HCT116 (cell line): ENCODE data around the gene FLNB.

Source experiments
- ATF3 ChIP-seq: IDR thresholded peaks from 2 replicates; pipeline ENCODE4 v1.6.1; 2012
- EZH2 ChIP-seq: fragments of 200-600 bp; sonication (generic); IDR thresholded peaks from 2 replicates; pipeline ENCODE4 v1.6.1; 2017; ENCODE audit warnings: antibody characterized with exemption, mixed run types
- POLR2A ChIP-seq: IDR thresholded peaks from 2 replicates; pipeline ENCODE4 v1.7.0; 2011; ENCODE audit warnings: borderline replicate concordance; ENCODE audit not compliant: insufficient read depth, insufficient read length; ENCODE audit errors: extremely low read depth
- POLR2AphosphoS5 ChIP-seq: IDR thresholded peaks from 2 replicates; pipeline ENCODE4 v1.6.1; 2011; ENCODE audit warnings: mild to moderate bottlenecking, low read depth, low read length, moderate library complexity
- REST ChIP-seq: IDR thresholded peaks from 2 replicates; pipeline ENCODE4 v1.6.1; 2012; ENCODE audit warnings: low read depth
- ZBTB33 ChIP-seq: IDR thresholded peaks from 2 replicates; pipeline ENCODE4 v1.6.1; 2011; ENCODE audit warnings: mild to moderate bottlenecking, low read length, moderate library complexity; ENCODE audit not compliant: insufficient replicate concordance; ENCODE audit errors: extremely low read depth
- TF ChIP-seq, protein P1 (sequence below), 3 experiments: fragments of 200-600 bp in 1 of 3; sonication (generic) in 1 of 3; IDR thresholded peaks in 2 of 3; conservative IDR thresholded peaks in 1 of 3; 2 replicates each; pipeline ENCODE4 v1.5.1; 2012 to 2017; ENCODE audit warnings: low read depth in 2 of 3, low read length in 2 of 3, antibody characterized with exemption in 1 of 3, borderline replicate concordance in 1 of 3, control low read depth in 1 of 3, mild to moderate bottlenecking in 1 of 3, mixed read lengths in 1 of 3, mixed run types in 1 of 3, moderate library complexity in 1 of 3; ENCODE audit not compliant: insufficient read depth in 1 of 3

GRCh38 chr3:57972531-57973111, 35.6 kb upstream of the FLNB start:
- TF ChIP-seq, protein P1, sequence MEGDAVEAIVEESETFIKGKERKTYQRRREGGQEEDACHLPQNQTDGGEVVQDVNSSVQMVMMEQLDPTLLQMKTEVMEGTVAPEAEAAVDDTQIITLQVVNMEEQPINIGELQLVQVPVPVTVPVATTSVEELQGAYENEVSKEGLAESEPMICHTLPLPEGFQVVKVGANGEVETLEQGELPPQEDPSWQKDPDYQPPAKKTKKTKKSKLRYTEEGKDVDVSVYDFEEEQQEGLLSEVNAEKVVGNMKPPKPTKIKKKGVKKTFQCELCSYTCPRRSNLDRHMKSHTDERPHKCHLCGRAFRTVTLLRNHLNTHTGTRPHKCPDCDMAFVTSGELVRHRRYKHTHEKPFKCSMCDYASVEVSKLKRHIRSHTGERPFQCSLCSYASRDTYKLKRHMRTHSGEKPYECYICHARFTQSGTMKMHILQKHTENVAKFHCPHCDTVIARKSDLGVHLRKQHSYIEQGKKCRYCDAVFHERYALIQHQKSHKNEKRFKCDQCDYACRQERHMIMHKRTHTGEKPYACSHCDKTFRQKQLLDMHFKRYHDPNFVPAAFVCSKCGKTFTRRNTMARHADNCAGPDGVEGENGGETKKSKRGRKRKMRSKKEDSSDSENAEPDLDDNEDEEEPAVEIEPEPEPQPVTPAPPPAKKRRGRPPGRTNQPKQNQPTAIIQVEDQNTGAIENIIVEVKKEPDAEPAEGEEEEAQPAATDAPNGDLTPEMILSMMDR (IDR thresholded peaks at IDR 0.05 in 2 of 3, conservative IDR thresholded peaks at IDR 0.05 in 1 of 3; ENCODE audit: borderline replicate concordance in 1 of 3, insufficient read depth in 1 of 3, low read depth in 2 of 3, low read length in 2 of 3) = no peak
- no peak for TF ChIP-seq EZH2
- no peak for TF ChIP-seq POLR2A
- TF ChIP-seq ATF3 = no peak
- no peak for TF ChIP-seq REST
- TF ChIP-seq POLR2AphosphoS5 = no peak
- no peak for TF ChIP-seq ZBTB33
